Dedifferentiated amniotic fluid mesenchymal stem cell (primary cell): ENCODE data around the gene EIF3F.
"Not testable (repeated sequence)": the region's sequence is repeated elsewhere in the genome, so short reads cannot be mapped to it uniquely, and the experiment has no call there.

Experiments
- DNase-seq: peaks from one replicate; pipeline ENCODE4 v3.0.0-alpha.2; 2016; ENCODE audit errors: extremely low spot score

EIF3F gene

GRCh38 chr11:7987560-7987883 lies 385 bp downstream of the EIF3F start:
- not testable (repeated sequence) for DNase-seq

- no peak for DNase-seq
These were observed 7.6 kb downstream of the EIF3F start for GRCh38 chr11:7994581-7995278.

GRCh38 chr11:7999795-8000194 lies 12.7 kb downstream of the EIF3F start:
- DNase-seq, result no peak

- DNase-seq, result no peak
These were observed 13.3 kb downstream of the EIF3F start for GRCh38 chr11:8000390-8000789.

- no peak for DNase-seq
These were observed 15.5 kb downstream of the EIF3F start for GRCh38 chr11:8002676-8003075.

GRCh38 chr11:8003187-8003586 lies 16.1 kb downstream of the EIF3F start:
- DNase-seq, result no peak

- no peak for DNase-seq
These were observed 16.9 kb downstream of the EIF3F start for GRCh38 chr11:8004008-8004407.

- DNase-seq, result no peak
These were observed 18.4 kb downstream of the EIF3F start for GRCh38 chr11:8005556-8005955.

GRCh38 chr11:8006349-8006977 lies 19.3 kb downstream of the EIF3F start:
- DNase-seq, result peak; percentile 83

GRCh38 chr11:8008212-8008611 lies 21.1 kb downstream of the EIF3F start:
- no peak for DNase-seq

- no peak for DNase-seq
These were observed 22.7 kb downstream of the EIF3F start for GRCh38 chr11:8009856-8010255.

- DNase-seq, result no peak
These were observed 24.2 kb downstream of the EIF3F start for GRCh38 chr11:8011371-8011770.

- DNase-seq, result peak; percentile 50
These were observed 24.9 kb downstream of the EIF3F start for GRCh38 chr11:8011981-8012444.

GRCh38 chr11:8013833-8014232 lies 26.7 kb downstream of the EIF3F start:
- no peak for DNase-seq

- no peak for DNase-seq
These were observed 28.7 kb downstream of the EIF3F start for GRCh38 chr11:8015753-8016239.

- DNase-seq, result no peak
These were observed 29.3 kb downstream of the EIF3F start for GRCh38 chr11:8016440-8016839.

- DNase-seq, result no peak
These were observed 29.9 kb downstream of the EIF3F start for GRCh38 chr11:8017071-8017470.

- DNase-seq, result no peak
These were observed 30.9 kb downstream of the EIF3F start for GRCh38 chr11:8017894-8018483.

- DNase-seq, result peak; percentile 52
These were observed 31.6 kb downstream of the EIF3F start for GRCh38 chr11:8018484-8019313.

GRCh38 chr11:8019314-8020243 lies 32.4 kb downstream of the EIF3F start:
- peak; percentile 32 for DNase-seq

- DNase-seq, result no peak
These were observed 33.1 kb downstream of the EIF3F start for GRCh38 chr11:8020244-8020597.
